ENCODE data around the gene RAP1GAP2.

- TF ChIP-seq CTCF (IDR thresholded peaks at IDR 0.05) (no peak), POLR2A (IDR thresholded peaks at IDR 0.05) (no peak)
Measured at GRCh38 chr17:2900842-2901241, 104.6 kb downstream of the RAP1GAP2 start.

Data from heart left ventricle (tissue), 13 donors.